OCI-LY1 (cell line): ENCODE data around the gene INTS13.

Source experiments
- EZH2 ChIP-seq: fragments of 200-600 bp; sonication (generic), shearing (Covaris generic); IDR thresholded peaks from 2 replicates; pipeline ENCODE4 v1.8.0; 2017; ENCODE audit warnings: borderline replicate concordance, mixed run types, mild to moderate bottlenecking, antibody characterized with exemption, low read length, moderate library complexity, mixed read lengths
- TF ChIP-seq, protein P1 (sequence below): fragments of 200-600 bp; sonication (generic), shearing (Covaris generic); IDR thresholded peaks from 2 replicates; pipeline ENCODE4 v1.5.1; 2017; ENCODE audit warnings: mild to moderate bottlenecking, antibody characterized with exemption, low read length, moderate library complexity, mixed read lengths

DNA sequence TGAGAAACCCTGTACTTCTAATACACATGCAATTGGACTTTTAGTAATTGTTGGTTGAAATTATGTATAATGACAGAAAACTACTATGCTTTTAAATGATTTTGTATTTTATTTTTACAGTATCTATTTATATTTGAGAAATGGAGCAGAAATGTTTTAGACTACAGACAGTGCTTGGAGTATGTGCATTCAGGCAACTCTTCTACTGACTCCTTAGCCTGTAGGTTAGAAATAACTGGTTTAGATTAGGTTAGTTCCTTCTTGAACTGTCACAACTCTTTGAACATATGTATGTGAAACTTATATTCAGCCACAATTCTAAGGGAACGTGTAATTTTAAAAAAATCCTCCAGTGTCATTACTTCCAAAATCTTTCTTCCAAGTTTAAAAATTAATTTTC lies 2.2 kb upstream of the INTS13 start:
- TF ChIP-seq, protein P1, sequence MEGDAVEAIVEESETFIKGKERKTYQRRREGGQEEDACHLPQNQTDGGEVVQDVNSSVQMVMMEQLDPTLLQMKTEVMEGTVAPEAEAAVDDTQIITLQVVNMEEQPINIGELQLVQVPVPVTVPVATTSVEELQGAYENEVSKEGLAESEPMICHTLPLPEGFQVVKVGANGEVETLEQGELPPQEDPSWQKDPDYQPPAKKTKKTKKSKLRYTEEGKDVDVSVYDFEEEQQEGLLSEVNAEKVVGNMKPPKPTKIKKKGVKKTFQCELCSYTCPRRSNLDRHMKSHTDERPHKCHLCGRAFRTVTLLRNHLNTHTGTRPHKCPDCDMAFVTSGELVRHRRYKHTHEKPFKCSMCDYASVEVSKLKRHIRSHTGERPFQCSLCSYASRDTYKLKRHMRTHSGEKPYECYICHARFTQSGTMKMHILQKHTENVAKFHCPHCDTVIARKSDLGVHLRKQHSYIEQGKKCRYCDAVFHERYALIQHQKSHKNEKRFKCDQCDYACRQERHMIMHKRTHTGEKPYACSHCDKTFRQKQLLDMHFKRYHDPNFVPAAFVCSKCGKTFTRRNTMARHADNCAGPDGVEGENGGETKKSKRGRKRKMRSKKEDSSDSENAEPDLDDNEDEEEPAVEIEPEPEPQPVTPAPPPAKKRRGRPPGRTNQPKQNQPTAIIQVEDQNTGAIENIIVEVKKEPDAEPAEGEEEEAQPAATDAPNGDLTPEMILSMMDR, result no peak
- no peak for TF ChIP-seq EZH2
